ENCODE results near the gene NCAM1. TPM values are rescaled to one million over a fixed set of nuclear protein-coding genes. Genes with fewer than 3 reads are reported as not detected.
A peak's percentile ranks its signal among the peaks of the same experiment; 100 is the strongest.
"Not testable (repeated sequence)": the region's sequence is repeated elsewhere in the genome, so short reads cannot be mapped to it uniquely, and the experiment has no call there.

Gene NCAM1
- total RNA-seq = 332 TPM
- long read RNA-seq, partial matches to known transcripts = 53 of 70 reads
- long read RNA-seq, other reads (novel, unspliced or antisense) = 15 of 70 reads

- no peaks in the 10 kb centered on the region for H3K9me3 ChIP-seq (replicated peaks)
Measured at GRCh38 chr11:112961146-112961668, at the start of gene NCAM1. NCAM1 (plus strand) TSS chr11:112961420.

GRCh38 chr11:112922606-112923005 is 38.6 kb upstream of the NCAM1 start:
- no peaks in the 10 kb centered on the region for H3K9me3 ChIP-seq (replicated peaks)
- H3K4me1 ChIP-seq = no peaks in the 10 kb centered on the region
- intact Hi-C loops (cut with micrococcal nuclease) = no loop called here
- no peaks in the 10 kb centered on the region for H3K36me3 ChIP-seq
- no peak overlapping the region for H3K4me3 ChIP-seq
- DNase-seq = no peak
- H3K27me3 ChIP-seq (ENCODE audit: low read depth) = no peaks in the 10 kb centered on the region
- TF ChIP-seq, protein P1, sequence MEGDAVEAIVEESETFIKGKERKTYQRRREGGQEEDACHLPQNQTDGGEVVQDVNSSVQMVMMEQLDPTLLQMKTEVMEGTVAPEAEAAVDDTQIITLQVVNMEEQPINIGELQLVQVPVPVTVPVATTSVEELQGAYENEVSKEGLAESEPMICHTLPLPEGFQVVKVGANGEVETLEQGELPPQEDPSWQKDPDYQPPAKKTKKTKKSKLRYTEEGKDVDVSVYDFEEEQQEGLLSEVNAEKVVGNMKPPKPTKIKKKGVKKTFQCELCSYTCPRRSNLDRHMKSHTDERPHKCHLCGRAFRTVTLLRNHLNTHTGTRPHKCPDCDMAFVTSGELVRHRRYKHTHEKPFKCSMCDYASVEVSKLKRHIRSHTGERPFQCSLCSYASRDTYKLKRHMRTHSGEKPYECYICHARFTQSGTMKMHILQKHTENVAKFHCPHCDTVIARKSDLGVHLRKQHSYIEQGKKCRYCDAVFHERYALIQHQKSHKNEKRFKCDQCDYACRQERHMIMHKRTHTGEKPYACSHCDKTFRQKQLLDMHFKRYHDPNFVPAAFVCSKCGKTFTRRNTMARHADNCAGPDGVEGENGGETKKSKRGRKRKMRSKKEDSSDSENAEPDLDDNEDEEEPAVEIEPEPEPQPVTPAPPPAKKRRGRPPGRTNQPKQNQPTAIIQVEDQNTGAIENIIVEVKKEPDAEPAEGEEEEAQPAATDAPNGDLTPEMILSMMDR (IDR thresholded peaks at IDR 0.05; ENCODE audit: borderline replicate concordance) = no peak
- no peak overlapping the region for H3K27ac ChIP-seq (replicated peaks)

More at GRCh38 chr11:112961146-112961668, at the start of gene NCAM1:
- peak; percentile 85 for DNase-seq
- Histone ChIP-seq H3K4me1 (peaks cover 45% of the 10 kb centered on the region), H3K4me3 (peak within 1 kb of the TSS; percentile 71), H3K27ac (replicated peaks) (peak within 1 kb of the TSS; percentile 80), H3K36me3 (no peaks in the 10 kb centered on the region), H3K27me3 (ENCODE audit: low read depth) (peaks cover 83% of the 10 kb centered on the region)
- intact Hi-C loops (cut with micrococcal nuclease) = no loop called here
- TF ChIP-seq, protein P1 (IDR thresholded peaks at IDR 0.05; ENCODE audit: borderline replicate concordance) = no peak

GRCh38 chr11:112924836-112925235 is 36.4 kb upstream of the NCAM1 start:
- H3K9me3 ChIP-seq (replicated peaks); H3K4me3 ChIP-seq; H3K27me3 ChIP-seq (ENCODE audit: low read depth); intact Hi-C loops (cut with micrococcal nuclease); H3K4me1 ChIP-seq; H3K36me3 ChIP-seq; H3K27ac ChIP-seq (replicated peaks); DNase-seq: not testable (repeated sequence)

- no peaks in the 10 kb centered on the region for H3K36me3 ChIP-seq
- TF ChIP-seq, protein P1 (IDR thresholded peaks at IDR 0.05; ENCODE audit: borderline replicate concordance) = no peak
- no peaks in the 10 kb centered on the region for H3K9me3 ChIP-seq (replicated peaks)
- peaks cover 8% of the 10 kb centered on the region for H3K4me1 ChIP-seq
- no peaks in the 10 kb centered on the region for H3K27me3 ChIP-seq (ENCODE audit: low read depth)
- DNase-seq = no peak
- no peak overlapping the region for H3K4me3 ChIP-seq
- intact Hi-C loops (cut with micrococcal nuclease) = no loop called here
- no peak overlapping the region for H3K27ac ChIP-seq (replicated peaks)
Measured at GRCh38 chr11:112925516-112926310, 35.5 kb upstream of the NCAM1 start.

- Histone ChIP-seq H3K27me3 (ENCODE audit: low read depth) (no peaks in the 10 kb centered on the region), H3K36me3 (no peaks in the 10 kb centered on the region), H3K9me3 (replicated peaks) (no peaks in the 10 kb centered on the region), H3K4me3 (no peak overlapping the region), H3K4me1 (peaks cover 8% of the 10 kb centered on the region), H3K27ac (replicated peaks) (no peak overlapping the region)
- intact Hi-C loops (cut with micrococcal nuclease) = no loop called here
- DNase-seq = no peak
- TF ChIP-seq, protein P1 (IDR thresholded peaks at IDR 0.05; ENCODE audit: borderline replicate concordance) = no peak
Measured at GRCh38 chr11:112928136-112928535, 33.1 kb upstream of the NCAM1 start.

- Histone ChIP-seq H3K36me3 (no peaks in the 10 kb centered on the region), H3K9me3 (replicated peaks) (no peaks in the 10 kb centered on the region), H3K27me3 (ENCODE audit: low read depth) (no peaks in the 10 kb centered on the region), H3K27ac (replicated peaks) (no peak overlapping the region), H3K4me1 (peaks cover 8% of the 10 kb centered on the region), H3K4me3 (no peak overlapping the region)
- TF ChIP-seq, protein P1 (IDR thresholded peaks at IDR 0.05; ENCODE audit: borderline replicate concordance) = no peak
- intact Hi-C loops (cut with micrococcal nuclease) = no loop called here
- no peak for DNase-seq
Measured at GRCh38 chr11:112929432-112929831, 31.8 kb upstream of the NCAM1 start.

Data from left ventricle myocardium inferior (tissue), 1 donor.